GM23338 (cell line): ENCODE data around the gene ADCY4. TPM values are rescaled to one million over a fixed set of nuclear protein-coding genes. Genes with fewer than 3 reads are reported as not detected.

ENCODE experiments used
- ATAC-seq: fragments of 200-7000 bp; cut with Tn5 transposase; 3 replicates; pipeline ENCODE4 v1.9.1; 2020
- DNase-seq: peaks from one replicate; pipeline ENCODE4 v3.0.0-alpha.2; 2015; ENCODE audit warnings: low spot score
- H2AFZ ChIP-seq: fragments of 200-600 bp; sonication (generic); 2 replicates; pipeline ENCODE4 v1.8.0; 2016; ENCODE audit warnings: antibody characterized with exemption, mild to moderate bottlenecking, moderate library complexity
- H3F3A ChIP-seq: fragments of 200-600 bp; sonication (generic); replicated peaks from 2 replicates; pipeline ENCODE4 v1.8.0; 2017; ENCODE audit warnings: antibody characterized with exemption, mixed run types, low read depth
- H3K27ac ChIP-seq: fragments of 200-600 bp; sonication (generic); 2 replicates; pipeline ENCODE4 v1.6.1; 2016; ENCODE audit warnings: low read depth
- H3K27me3 ChIP-seq: fragments of 200-600 bp; sonication (generic); 2 replicates; pipeline ENCODE4 v1.8.0; 2016; ENCODE audit warnings: mild to moderate bottlenecking, mixed run types, moderate library complexity; ENCODE audit not compliant: insufficient read depth
- H3K36me3 ChIP-seq: fragments of 200-600 bp; sonication (generic); 2 replicates; pipeline ENCODE4 v1.8.0; 2016; ENCODE audit warnings: mild to moderate bottlenecking; ENCODE audit not compliant: insufficient read depth
- H3K4me1 ChIP-seq: fragments of 200-600 bp; sonication (generic); 2 replicates; pipeline ENCODE4 v1.8.0; 2016; ENCODE audit warnings: mild to moderate bottlenecking, moderate library complexity; ENCODE audit not compliant: insufficient read depth
- H3K4me2 ChIP-seq: fragments of 200-600 bp; sonication (generic); 2 replicates; pipeline ENCODE4 v1.7.1; 2017; ENCODE audit warnings: mixed run types
- H3K4me3 ChIP-seq: fragments of 200-600 bp; sonication (generic); 2 replicates; pipeline ENCODE4 v1.6.1; 2016; ENCODE audit warnings: mixed run types
- H3K79me2 ChIP-seq: fragments of 200-600 bp; sonication (generic); replicated peaks from 2 replicates; pipeline ENCODE4 v1.8.0; 2017; ENCODE audit warnings: mild to moderate bottlenecking; ENCODE audit not compliant: insufficient read depth
- H3K9me2 ChIP-seq: fragments of 200-600 bp; sonication (generic); 2 replicates; pipeline ENCODE4 v1.8.0; 2017; ENCODE audit not compliant: insufficient read depth
- H4K20me1 ChIP-seq: fragments of 200-600 bp; sonication (generic); replicated peaks from 2 replicates; pipeline ENCODE4 v1.8.0; 2017; ENCODE audit warnings: mild to moderate bottlenecking; ENCODE audit not compliant: insufficient read depth
- H3K27ac Mint-ChIP-seq: 2 replicates; pipeline ENCODE4 v1.8.0; 2020; ENCODE audit warnings: inconsistent platforms, mild to moderate bottlenecking, moderate library complexity, mixed read lengths
- H3K27me3 Mint-ChIP-seq: 3 replicates; pipeline ENCODE4 v1.8.0; 2022; ENCODE audit warnings: low read depth, mild to moderate bottlenecking, moderate library complexity, mixed read lengths, inconsistent platforms; ENCODE audit not compliant: insufficient read depth, poor library complexity
- H3K36me3 Mint-ChIP-seq: 3 replicates; pipeline ENCODE4 v1.8.0; 2021; ENCODE audit warnings: low read depth, mild to moderate bottlenecking, inconsistent platforms, moderate library complexity, mixed read lengths
- H3K4me1 Mint-ChIP-seq: 3 replicates; pipeline ENCODE4 v1.8.0; 2020; ENCODE audit warnings: mild to moderate bottlenecking, inconsistent platforms, mixed read lengths
- H3K4me3 Mint-ChIP-seq: 3 replicates; pipeline ENCODE4 v1.8.0; 2021; ENCODE audit warnings: moderate library complexity, mild to moderate bottlenecking, inconsistent platforms, mixed read lengths
- H3K9me3 Mint-ChIP-seq: 3 replicates; pipeline ENCODE4 v1.8.0; 2020; ENCODE audit warnings: moderate library complexity, mild to moderate bottlenecking, inconsistent platforms, mixed read lengths
- CREB1 ChIP-seq: fragments of 250-450 bp; sonication (Bioruptor Pico); IDR thresholded peaks from 2 replicates; pipeline ENCODE4 v1.5.0; 2020; ENCODE audit warnings: low read depth, mild to moderate bottlenecking, moderate library complexity
- JUNB ChIP-seq: IDR thresholded peaks from one replicate; pipeline ENCODE4 v1.6.1; 2016; ENCODE audit warnings: antibody characterized with exemption; ENCODE audit not compliant: unreplicated experiment
- NANOG ChIP-seq: IDR thresholded peaks from 2 replicates; pipeline ENCODE4 v1.6.1; 2016; ENCODE audit warnings: antibody characterized with exemption, borderline replicate concordance
- POLR2AphosphoS5 ChIP-seq: IDR thresholded peaks from 2 replicates; pipeline ENCODE4 v1.6.1; 2016; ENCODE audit warnings: antibody characterized with exemption, low read depth
- polyA plus RNA-seq: library from polyadenylated mRNA; unstranded; fragments of >200 nt; fragmentation: Nextera tagmentation; extraction: Ambion mirVana; gene quantifications from 2 replicates; pipeline ENCODE4 v1.2.1, GENCODE V29; 2016
- total RNA-seq: library from RNA; depleted of rRNA; stranded (reverse); fragments of >200 nt; shearing (Covaris generic); gene quantifications from 2 replicates; pipeline ENCODE4 v1.2.3, GENCODE V29; 2014
- TF ChIP-seq, protein P1 (sequence below): fragments of 250-450 bp; sonication (Bioruptor Pico); IDR thresholded peaks from 2 replicates; pipeline ENCODE4 v1.5.0; 2020; ENCODE audit warnings: mild to moderate bottlenecking, moderate library complexity

Gene ADCY4
- total and polyA plus RNA-seq, 2 experiments from 2014 or later = 0.10 to 0.40 TPM

DNA sequence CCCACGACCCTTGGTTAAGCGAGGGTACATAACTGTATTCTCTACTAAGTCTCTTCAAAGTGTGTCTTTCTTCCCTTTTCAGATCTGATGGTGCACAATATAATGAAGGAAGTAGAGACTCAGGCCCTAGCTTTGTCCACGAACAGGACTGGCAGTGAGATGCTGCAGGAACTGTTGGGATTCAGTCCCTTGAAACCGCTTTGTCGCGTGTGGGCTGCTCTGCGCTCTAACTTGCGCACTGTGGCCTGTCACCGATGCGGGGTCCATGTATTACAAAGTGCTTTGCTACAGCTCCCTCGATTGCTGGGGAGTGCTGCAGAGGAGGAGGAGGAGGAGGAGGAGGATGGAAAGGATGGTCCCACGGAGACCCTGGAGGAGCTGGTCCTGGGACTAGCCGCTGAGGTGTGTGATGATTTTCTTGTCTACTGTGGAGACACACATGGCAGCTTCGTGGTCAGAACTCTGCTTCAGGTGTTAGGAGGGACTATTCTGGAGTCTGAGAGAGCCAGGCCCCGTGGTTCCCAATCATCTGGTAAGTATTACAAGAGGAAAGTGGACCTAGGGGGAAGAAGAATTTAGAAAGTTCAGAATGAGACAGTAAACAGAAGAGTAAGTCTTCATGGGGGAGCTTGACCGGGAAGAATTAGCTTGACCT lies 34.4 kb downstream of the ADCY4 start (continued):
- TF ChIP-seq, protein P1, sequence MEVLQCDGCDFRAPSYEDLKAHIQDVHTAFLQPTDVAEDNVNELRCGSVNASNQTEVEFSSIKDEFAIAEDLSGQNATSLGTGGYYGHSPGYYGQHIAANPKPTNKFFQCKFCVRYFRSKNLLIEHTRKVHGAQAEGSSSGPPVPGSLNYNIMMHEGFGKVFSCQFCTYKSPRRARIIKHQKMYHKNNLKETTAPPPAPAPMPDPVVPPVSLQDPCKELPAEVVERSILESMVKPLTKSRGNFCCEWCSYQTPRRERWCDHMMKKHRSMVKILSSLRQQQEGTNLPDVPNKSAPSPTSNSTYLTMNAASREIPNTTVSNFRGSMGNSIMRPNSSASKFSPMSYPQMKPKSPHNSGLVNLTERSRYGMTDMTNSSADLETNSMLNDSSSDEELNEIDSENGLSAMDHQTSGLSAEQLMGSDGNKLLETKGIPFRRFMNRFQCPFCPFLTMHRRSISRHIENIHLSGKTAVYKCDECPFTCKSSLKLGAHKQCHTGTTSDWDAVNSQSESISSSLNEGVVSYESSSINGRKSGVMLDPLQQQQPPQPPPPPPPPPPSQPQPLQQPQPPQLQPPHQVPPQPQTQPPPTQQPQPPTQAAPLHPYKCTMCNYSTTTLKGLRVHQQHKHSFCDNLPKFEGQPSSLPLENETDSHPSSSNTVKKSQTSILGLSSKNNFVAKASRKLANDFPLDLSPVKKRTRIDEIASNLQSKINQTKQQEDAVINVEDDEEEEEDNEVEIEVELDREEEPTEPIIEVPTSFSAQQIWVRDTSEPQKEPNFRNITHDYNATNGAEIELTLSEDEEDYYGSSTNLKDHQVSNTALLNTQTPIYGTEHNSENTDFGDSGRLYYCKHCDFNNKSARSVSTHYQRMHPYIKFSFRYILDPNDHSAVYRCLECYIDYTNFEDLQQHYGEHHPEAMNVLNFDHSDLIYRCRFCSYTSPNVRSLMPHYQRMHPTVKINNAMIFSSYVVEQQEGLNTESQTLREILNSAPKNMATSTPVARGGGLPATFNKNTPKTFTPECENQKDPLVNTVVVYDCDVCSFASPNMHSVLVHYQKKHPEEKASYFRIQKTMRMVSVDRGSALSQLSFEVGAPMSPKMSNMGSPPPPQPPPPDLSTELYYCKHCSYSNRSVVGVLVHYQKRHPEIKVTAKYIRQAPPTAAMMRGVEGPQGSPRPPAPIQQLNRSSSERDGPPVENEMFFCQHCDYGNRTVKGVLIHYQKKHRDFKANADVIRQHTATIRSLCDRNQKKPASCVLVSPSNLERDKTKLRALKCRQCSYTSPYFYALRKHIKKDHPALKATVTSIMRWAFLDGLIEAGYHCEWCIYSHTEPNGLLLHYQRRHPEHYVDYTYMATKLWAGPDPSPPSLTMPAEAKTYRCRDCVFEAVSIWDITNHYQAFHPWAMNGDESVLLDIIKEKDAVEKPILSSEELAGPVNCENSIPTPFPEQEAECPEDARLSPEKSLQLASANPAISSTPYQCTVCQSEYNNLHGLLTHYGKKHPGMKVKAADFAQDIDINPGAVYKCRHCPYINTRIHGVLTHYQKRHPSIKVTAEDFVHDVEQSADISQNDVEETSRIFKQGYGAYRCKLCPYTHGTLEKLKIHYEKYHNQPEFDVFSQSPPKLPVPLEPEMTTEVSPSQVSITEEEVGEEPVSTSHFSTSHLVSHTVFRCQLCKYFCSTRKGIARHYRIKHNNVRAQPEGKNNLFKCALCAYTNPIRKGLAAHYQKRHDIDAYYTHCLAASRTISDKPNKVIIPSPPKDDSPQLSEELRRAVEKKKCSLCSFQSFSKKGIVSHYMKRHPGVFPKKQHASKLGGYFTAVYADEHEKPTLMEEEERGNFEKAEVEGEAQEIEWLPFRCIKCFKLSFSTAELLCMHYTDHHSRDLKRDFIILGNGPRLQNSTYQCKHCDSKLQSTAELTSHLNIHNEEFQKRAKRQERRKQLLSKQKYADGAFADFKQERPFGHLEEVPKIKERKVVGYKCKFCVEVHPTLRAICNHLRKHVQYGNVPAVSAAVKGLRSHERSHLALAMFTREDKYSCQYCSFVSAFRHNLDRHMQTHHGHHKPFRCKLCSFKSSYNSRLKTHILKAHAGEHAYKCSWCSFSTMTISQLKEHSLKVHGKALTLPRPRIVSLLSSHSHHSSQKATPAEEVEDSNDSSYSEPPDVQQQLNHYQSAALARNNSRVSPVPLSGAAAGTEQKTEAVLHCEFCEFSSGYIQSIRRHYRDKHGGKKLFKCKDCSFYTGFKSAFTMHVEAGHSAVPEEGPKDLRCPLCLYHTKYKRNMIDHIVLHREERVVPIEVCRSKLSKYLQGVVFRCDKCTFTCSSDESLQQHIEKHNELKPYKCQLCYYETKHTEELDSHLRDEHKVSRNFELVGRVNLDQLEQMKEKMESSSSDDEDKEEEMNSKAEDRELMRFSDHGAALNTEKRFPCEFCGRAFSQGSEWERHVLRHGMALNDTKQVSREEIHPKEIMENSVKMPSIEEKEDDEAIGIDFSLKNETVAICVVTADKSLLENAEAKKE (CRISPR knock-in tag) = no peak
- no peak for TF ChIP-seq JUNB

DNA sequence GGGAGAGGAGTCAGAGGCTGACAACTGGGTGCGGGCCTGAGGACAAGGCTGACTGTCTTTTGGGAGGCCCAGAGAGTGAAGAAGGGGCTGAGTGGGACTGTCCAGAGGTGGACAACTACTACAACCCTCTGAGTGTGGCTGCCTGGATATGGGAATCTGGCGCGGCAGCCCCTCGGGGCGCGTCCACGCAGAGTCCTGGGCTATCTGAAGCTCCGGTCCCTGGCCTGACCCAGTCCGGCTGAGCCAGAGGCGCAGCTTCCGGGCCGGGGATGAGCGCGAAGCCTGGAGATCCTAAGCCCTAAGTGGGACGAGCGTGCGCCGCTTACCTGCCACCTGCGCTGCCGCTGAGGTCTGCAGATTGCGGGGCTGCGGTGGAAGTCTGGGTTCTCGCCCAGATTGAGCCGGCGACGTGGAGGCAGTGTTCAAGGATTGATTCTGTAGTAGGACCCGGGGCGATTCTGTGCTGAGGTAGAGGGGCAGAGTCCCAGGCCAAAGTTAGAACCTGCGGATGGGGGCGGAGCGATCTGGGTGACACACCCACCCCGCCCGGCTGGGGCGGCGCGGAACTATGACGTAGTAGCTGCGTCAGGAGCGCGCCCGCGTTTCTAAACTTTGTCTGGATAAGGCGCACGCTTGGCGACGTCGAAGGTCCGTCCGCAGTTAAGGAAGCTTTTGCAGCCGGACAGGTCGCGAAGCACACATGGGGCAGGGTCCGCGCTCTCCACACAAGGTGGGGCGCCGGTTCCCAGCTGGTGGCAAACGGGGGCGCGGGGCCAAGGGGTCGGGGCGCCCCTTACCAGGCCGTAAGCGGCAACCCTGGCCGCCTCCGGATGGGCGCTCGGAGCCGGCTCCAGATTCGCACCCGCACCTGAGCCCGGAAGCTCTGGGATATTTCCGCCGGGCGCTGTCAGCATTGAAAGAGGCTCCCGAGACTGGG lies 35.3 kb downstream of the ADCY4 start, which contains the start of the genes DHRS1 and NOP9:
TSS of gene DHRS1 (minus strand) at position 526 of the 937 bp plus-strand sequence. CDS start 674 bp downstream, outside the sequence.
TSS of gene NOP9 (plus strand) at position 596 of the 937 bp plus-strand sequence. CDS start at position 701, 105 bp downstream.
- H3K4me1 ChIP-seq = peaks cover 16% of the 10 kb centered on the region; the same call in 1 of the 2 replicates
- Mint-ChIP-seq H3K9me3 (peaks cover 2% of the 10 kb centered on the region; the same call in 1 of the 3 replicates), H3K4me1 (peaks cover 21% of the 10 kb centered on the region), H3K27me3 (peaks cover 13% of the 10 kb centered on the region), H3K27ac (peak within 1 kb of the TSS; percentile 93), H3K4me3 (peak within 1 kb of the TSS; percentile 90), H3K36me3 (peaks cover 34% of the 10 kb centered on the region)
- H2AFZ ChIP-seq = peak within 1 kb of the TSS; percentile 96
- ATAC-seq = peak; percentile 83
- H3K36me3 ChIP-seq = peaks cover 18% of the 10 kb centered on the region
- H3K4me3 ChIP-seq = peak within 1 kb of the TSS; percentile 95
- no peak for TF ChIP-seq NANOG
- TF ChIP-seq, protein P1 (CRISPR knock-in tag) = no peak
- TF ChIP-seq POLR2AphosphoS5 = peak; percentile 78
- peak; percentile 100 for TF ChIP-seq CREB1 (CRISPR knock-in tag)
- no peak within 1 kb of the TSS; the same call in 1 of the 2 replicates for H3K27ac ChIP-seq
- H3K27me3 ChIP-seq = no peaks in the 10 kb centered on the region
- peaks cover 13% of the 10 kb centered on the region for H3K79me2 ChIP-seq
- DNase-seq = peak; percentile 96
- H3F3A ChIP-seq = peaks cover 7% of the 10 kb centered on the region
- H3K4me2 ChIP-seq = peak within 1 kb of the TSS; percentile 98
- H4K20me1 ChIP-seq = peaks cover 15% of the 10 kb centered on the region
- H3K9me2 ChIP-seq = no peaks in the 10 kb centered on the region
